HEK293T (cell line): ENCODE results near the gene P2RX3.

Experiments used
- CTCF ChIA-PET: fragments of 350-600 bp; formaldehyde crosslinking; extraction: SDS; loops from one replicate; lab custom pipeline; 2021; ENCODE audit warnings: antibody characterized with exemption, inconsistent platforms; lab: Yijun Ruan, JAX
- POLR2A ChIA-PET: fragments of 350-600 bp; formaldehyde crosslinking; extraction: SDS; loops from one replicate; lab custom pipeline; 2020; ENCODE audit warnings: antibody characterized with exemption, inconsistent platforms; lab: Yijun Ruan, JAX
- DNase-seq: peaks from one replicate; pipeline ENCODE4 v3.0.0; 2012; ENCODE audit warnings: mixed read lengths; ENCODE audit errors: extremely low spot score
- ARNT ChIP-seq: fragments of 450-650 bp; IDR thresholded peaks from 2 replicates; pipeline ENCODE4 v1.6.1; 2017; ENCODE audit warnings: mild to moderate bottlenecking
- BHLHE40 ChIP-seq: fragments of 450-650 bp; IDR thresholded peaks from 2 replicates; pipeline ENCODE4 v1.6.1; 2016; ENCODE audit warnings: mild to moderate bottlenecking, moderate library complexity, borderline replicate concordance
- CTBP1 ChIP-seq: fragments of 450-650 bp; IDR thresholded peaks from 2 replicates; pipeline ENCODE4 v1.6.1; 2016; ENCODE audit warnings: borderline replicate concordance
- ELF4 ChIP-seq: fragments of 450-650 bp; IDR thresholded peaks from 2 replicates; pipeline ENCODE4 v1.6.1; 2017; ENCODE audit warnings: antibody characterized with exemption
- FOXA1 ChIP-seq: fragments of 450-650 bp; IDR thresholded peaks from 2 replicates; pipeline ENCODE4 v1.6.1; 2016; ENCODE audit warnings: mild to moderate bottlenecking
- FOXK2 ChIP-seq: fragments of 450-650 bp; IDR thresholded peaks from 2 replicates; pipeline ENCODE4 v1.6.1; 2016; ENCODE audit warnings: mild to moderate bottlenecking
- FOXM1 ChIP-seq: fragments of 450-650 bp; IDR thresholded peaks from 2 replicates; pipeline ENCODE4 v1.6.1; 2017; ENCODE audit warnings: mild to moderate bottlenecking, borderline replicate concordance
- HDGF ChIP-seq: fragments of 450-650 bp; IDR thresholded peaks from 2 replicates; pipeline ENCODE4 v1.6.1; 2017; ENCODE audit warnings: antibody characterized with exemption, borderline replicate concordance
- L3MBTL2 ChIP-seq: fragments of 450-650 bp; conservative IDR thresholded peaks from 2 replicates; pipeline ENCODE4 v1.6.1; 2016; ENCODE audit warnings: mild to moderate bottlenecking
- LEF1 ChIP-seq: fragments of 450-650 bp; IDR thresholded peaks from 2 replicates; pipeline ENCODE4 v1.6.1; 2017; ENCODE audit warnings: mild to moderate bottlenecking, borderline replicate concordance
- NFRKB ChIP-seq: fragments of 450-650 bp; IDR thresholded peaks from 2 replicates; pipeline ENCODE4 v1.6.1; 2016; ENCODE audit warnings: mild to moderate bottlenecking, moderate library complexity
- PKNOX1 ChIP-seq: fragments of 450-650 bp; IDR thresholded peaks from 2 replicates; pipeline ENCODE4 v1.6.1; 2016
- SP1 ChIP-seq: fragments of 450-650 bp; IDR thresholded peaks from 2 replicates; pipeline ENCODE4 v1.6.1; 2017
- SUZ12 ChIP-seq: fragments of 450-650 bp; IDR thresholded peaks from 2 replicates; pipeline ENCODE4 v1.6.1; 2016; ENCODE audit warnings: mild to moderate bottlenecking
- TARDBP ChIP-seq: fragments of 450-650 bp; IDR thresholded peaks from 2 replicates; pipeline ENCODE4 v1.6.1; 2016
- ZNF384 ChIP-seq: fragments of 450-650 bp; IDR thresholded peaks from 2 replicates; pipeline ENCODE4 v1.6.1; 2016

Gene P2RX3

DNA sequence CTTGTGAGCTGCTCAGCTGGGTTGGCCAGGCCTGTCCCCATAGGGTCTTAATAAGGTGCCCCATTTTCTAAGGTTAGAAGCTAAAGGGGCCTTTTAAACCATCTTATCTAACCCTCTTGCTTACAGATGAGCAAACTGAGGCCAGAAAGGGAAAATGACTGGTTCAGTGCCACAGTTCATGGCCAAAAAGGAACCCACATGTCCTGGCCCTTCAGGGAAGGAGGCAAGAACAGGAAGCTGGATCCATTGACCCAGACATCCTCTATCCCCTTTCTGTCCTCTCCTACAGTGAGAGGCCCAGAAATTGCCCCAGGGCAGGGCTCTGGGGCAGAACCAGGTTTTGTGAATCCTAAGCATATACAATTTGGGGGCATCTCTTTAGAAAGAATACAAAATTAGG, 32.8 kb downstream of the P2RX3 start:
- POLR2A ChIA-PET = no interaction called here
- CTCF ChIA-PET = interaction anchor here (0.6 kb wide), 1 partner anchor 617 kb away, joined by 4 read pairs; no protein-coding TSS in a partner anchor
- DNase-seq = no peak
- TF ChIP-seq BHLHE40 = no peak
- TF ChIP-seq FOXA1 = no peak
- no peak for TF ChIP-seq SUZ12
- no peak for TF ChIP-seq PKNOX1
- no peak for TF ChIP-seq FOXM1
- TF ChIP-seq L3MBTL2 = no peak
- TF ChIP-seq ARNT = no peak
- TF ChIP-seq HDGF = no peak
- TF ChIP-seq ELF4 = no peak
- TF ChIP-seq ZNF384 = no peak

GRCh38 chr11:57373146-57373545, 35.0 kb downstream of the P2RX3 start:
- CTCF ChIA-PET = no interaction called here

DNA sequence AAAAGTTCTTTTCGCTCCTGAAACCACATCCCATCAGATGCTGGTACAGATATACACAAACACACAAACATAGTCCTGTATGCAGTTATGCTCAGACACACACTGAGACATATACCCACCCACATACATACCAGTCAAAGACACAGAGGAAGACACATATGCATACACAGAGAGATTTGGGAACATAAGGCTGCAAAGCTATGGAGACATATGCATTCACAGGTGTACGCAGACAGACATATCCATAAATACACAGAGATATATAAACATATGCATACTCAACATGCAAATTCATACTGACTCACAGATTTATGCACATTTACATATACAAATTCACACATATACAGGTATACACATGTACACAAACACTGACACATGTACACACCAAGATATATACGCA, 36.8 kb downstream of the P2RX3 start:
- TF ChIP-seq L3MBTL2 (no peak), SUZ12 (no peak), HDGF (no peak), ARNT (no peak), CTBP1 (no peak), BHLHE40 (no peak), ELF4 (no peak), FOXA1 (no peak), FOXM1 (no peak), LEF1 (no peak), SP1 (no peak), FOXK2 (no peak), PKNOX1 (no peak)
- ChIA-PET CTCF (no interaction called here), POLR2A (no interaction called here)
- no peak for DNase-seq

More at GRCh38 chr11:57373146-57373545, 35.0 kb downstream of the P2RX3 start:
- TF ChIP-seq ARNT (no peak), TARDBP (no peak), NFRKB (no peak), FOXA1 (no peak), LEF1 (no peak), ZNF384 (no peak), CTBP1 (no peak), BHLHE40 (no peak), L3MBTL2 (no peak), FOXK2 (no peak), ELF4 (no peak)
- DNase-seq = no peak
- POLR2A ChIA-PET = no interaction called here

GRCh38 chr11:57375490-57375889, 37.3 kb downstream of the P2RX3 start:
- CTCF ChIA-PET = no interaction called here
- POLR2A ChIA-PET = no interaction called here

DNA sequence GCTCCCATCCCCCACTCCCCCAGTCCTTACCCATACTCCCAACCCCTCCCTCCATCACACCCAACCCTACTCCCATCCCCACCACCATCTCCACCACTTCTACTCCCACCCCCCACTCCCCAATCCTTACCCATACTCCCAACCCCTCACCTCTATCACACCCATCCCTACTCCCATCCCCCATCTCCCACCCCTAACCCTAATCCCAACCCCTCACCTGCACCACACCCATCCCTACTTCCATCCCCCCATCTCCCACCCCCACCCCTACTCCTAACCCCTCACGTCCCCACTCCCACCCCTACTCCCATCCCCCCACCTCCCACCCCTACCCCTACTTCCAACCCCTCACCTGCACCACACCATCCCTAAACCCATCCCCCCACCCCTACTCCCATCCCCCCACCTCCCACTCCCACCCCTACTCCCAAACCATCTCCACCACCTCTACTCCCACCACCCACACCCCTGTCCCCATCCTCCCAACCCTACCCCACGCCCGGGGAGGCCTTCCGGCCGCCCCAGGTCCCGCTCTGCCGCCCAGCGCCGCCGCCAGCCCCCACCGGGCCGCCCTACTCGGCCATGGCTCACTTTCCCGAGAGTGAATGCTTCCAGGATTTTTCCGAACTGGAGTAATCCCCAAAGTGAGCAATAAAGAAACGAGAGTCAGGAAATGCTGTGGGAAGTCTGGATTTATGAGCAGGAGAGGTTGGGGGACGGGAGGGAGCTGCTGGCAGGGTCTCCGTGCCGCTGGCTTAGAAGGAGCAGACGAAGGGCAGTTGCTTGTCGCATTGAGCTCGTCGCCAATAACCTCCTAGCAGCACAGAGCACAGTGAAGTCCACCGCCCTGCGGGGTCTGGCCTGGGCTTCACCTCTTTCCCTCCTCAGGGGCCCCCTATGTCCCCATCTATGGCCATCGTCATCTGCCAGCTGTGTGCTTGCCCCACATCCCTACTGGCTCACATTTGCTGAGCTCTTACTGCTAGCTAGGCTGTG, 38.2 kb downstream of the P2RX3 start:
- no peak for TF ChIP-seq CTBP1
- TF ChIP-seq L3MBTL2 = no peak
- no peak for TF ChIP-seq SUZ12
- TF ChIP-seq ARNT = no peak
- no peak for TF ChIP-seq NFRKB
- no peak for TF ChIP-seq BHLHE40
- no peak for TF ChIP-seq SP1
- no peak for TF ChIP-seq FOXK2
- no peak for TF ChIP-seq ZNF384
- DNase-seq = no peak
- ChIA-PET POLR2A (no interaction called here), CTCF (no interaction called here)

More at GRCh38 chr11:57375490-57375889, 37.3 kb downstream of the P2RX3 start:
- DNase-seq = no peak
- TF ChIP-seq HDGF (no peak), FOXM1 (no peak), CTBP1 (no peak), BHLHE40 (no peak), ARNT (no peak), LEF1 (no peak), PKNOX1 (no peak), ZNF384 (no peak), ELF4 (no peak), FOXA1 (no peak), NFRKB (no peak), SUZ12 (no peak), SP1 (no peak), FOXK2 (no peak), TARDBP (no peak), L3MBTL2 (no peak)
